Midbrain (tissue), 1 donor: ENCODE measurements around the gene LY9.
"Not testable (repeated sequence)": the region's sequence is repeated elsewhere in the genome, so short reads cannot be mapped to it uniquely, and the experiment has no call there.

Experiments
- DNase-seq: peaks from one replicate; lab custom pipeline; 2025; lab: John Stamatoyannopoulos, UW

The LY9 gene

DNA sequence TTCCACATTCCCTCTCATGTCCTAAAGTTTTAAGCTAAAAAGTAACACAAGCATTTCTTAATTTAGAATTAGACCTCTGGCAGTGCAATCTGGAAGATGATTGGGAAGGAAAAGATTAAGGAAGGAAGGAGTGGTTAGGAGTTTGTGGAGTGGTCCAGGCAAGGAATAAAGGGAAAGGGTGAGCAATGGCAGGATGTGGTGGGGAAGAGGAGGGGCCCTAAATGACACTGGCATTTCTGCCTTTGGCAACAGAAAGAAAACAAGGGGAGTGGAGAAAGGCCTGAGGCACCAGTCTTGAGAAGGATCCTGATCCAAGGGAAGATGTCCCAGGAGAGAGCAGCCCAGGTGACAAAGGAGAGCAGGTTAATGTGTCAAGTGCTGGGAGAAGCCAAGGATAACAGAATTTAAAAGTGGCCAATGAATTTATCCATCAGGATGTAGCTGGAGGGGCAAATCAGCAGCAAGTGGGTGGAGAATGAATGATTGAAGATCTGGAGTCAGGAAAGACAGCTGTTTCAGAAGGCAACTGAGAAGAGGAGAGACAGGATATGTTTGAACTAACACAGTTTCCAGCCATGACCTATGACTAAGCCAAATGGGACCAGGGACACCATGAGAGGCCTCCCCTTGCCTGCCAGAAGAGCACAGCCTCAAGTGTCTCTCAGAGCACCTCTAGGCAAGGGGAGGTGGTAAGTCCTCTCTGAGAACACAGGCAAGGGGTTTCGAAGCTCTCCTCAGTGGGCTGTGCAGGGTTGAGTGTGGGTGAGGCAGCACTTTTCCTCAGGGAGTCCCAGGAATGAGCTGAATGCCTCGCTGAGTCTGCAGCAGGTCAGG lies 20.9 kb upstream of the LY9 start:
- DNase-seq = no peak

DNA sequence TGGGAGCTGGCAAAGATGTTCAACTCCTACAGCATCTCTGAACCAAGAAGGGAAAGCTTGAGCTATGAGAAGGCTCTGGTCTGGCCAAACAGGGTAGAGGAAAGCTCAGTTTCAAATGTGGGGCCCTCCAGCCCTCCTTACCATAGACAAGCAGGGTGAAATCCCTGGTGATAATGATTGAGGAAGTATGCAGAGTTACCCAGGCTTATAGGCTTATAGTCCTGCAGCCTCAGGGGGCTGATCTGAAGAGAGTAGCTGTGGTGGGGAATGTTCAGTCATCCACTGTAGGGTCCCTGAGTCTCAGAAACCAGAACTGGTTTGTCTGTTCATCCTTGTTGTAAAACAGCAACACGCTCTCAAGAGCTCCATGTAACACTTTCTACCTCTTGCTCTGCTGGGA lies 19.8 kb upstream of the LY9 start:
- DNase-seq = no peak

DNA sequence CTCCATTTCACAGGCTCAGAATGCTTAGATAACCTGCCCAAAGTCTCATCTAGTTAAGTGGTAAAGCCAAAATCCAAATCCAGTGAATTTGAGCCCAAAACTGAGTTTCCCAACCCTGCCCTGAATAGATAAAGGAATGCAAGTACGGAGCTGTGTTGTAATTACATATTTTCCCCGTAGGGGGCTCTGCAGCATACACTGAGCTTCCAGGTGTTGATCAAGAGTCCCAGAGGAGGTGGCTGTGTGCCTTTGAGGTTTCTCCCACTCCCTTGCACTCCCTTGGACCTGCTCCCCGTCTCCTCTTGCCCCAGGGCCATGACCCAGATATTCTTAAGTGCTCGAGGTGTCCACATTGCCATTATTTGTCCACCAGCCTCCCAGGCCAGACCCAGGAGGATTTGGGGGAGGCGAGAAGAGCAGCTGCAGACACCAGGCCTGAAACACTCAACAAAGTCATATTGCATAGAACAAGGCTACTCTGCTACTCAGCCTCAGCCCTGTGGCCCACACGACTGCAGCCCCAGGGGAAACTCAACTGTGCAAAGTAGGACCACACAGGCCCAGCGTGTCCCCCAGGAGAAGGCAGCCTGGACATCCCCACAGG lies 18.4 kb upstream of the LY9 start:
- DNase-seq = no peak

DNA sequence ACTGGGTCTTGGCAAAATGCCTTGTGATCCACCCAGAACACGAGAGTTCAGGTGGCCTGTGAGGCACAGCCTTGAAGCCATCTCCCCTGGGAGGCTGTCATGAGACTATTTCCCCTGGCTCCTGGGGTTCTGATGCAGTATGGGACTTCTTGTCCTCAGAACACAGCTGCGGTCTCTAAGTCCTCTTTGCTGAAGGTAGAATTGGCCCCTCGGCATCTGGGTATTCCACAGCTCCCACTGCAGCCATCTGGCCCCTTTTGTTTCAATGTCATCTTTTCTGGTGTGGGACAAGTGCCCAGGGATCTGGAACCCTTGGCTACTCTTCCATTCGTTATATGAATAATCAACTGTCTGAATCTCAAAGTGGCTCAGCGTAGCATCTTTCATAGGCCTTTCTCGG lies 17.0 kb upstream of the LY9 start:
- DNase-seq = no peak

- no peak for DNase-seq
Observed at GRCh38 chr1:160779626-160780397, 16.2 kb upstream of the LY9 start.

- no peak for DNase-seq
Observed at GRCh38 chr1:160780398-160780755, 15.6 kb upstream of the LY9 start.

DNA sequence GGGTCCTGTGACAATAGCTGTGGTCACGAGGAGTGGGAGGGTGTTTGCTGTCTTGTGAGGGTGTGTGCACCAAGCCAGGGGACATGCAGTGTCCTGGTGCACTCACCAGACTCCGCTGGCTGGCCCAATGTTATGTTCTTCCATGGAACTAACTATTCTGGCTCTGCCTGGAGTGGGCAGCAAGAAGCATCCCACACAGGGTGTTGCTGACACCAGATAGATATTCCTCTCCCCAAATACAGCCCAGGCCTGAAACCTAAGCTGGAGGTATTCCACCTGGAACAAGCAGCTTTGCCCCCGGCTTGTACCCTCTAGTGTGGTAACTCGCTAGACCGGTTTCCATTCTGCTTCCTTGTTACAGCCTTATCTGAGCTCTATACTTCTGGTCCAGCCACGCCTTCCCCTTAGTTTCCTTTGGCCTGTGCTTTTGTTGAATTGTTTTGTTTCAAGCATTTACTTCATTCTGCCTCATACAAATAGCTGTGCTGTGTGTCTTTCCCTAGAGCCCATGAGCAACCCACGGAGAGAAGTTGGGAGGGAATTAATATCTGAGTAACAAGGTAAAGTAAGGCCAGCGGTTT lies 14.7 kb upstream of the LY9 start:
- DNase-seq = no peak

DNA sequence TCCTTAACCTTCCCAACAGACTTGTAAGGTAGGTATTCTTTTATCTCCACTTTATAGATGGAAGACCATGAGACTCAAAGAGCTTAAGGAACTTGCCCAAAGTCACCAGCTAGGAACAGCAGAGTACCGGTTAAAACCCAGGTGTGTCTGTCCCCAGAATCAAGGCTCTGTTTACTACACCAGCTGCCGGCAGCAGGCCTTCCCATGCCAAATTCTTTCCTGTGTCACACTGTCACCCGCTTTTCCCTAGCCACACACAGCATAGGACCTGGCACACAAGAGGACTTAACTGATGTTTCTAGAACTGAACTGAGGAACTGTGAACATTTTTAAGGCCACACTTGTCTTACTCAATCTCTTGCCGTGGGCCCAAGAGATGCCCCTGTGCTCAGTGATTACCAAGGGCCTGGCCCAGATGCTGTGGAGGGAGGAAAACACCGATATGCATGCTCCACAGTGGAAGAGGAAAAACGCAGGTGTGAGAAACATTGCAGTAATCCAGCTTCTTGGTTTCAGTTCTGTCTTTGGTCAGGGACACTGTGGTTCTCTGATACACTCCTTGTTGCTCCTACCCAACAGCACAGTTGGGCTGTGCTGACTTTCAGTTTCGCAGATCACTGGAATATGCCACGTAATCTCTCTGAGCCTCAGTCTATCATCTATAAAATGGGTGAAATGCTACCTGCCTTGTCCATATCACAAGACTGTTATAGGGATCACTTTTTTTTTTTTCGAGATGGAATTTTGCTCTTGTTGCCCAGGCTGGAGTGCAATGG lies 13.9 kb upstream of the LY9 start:
- DNase-seq = no peak

DNA sequence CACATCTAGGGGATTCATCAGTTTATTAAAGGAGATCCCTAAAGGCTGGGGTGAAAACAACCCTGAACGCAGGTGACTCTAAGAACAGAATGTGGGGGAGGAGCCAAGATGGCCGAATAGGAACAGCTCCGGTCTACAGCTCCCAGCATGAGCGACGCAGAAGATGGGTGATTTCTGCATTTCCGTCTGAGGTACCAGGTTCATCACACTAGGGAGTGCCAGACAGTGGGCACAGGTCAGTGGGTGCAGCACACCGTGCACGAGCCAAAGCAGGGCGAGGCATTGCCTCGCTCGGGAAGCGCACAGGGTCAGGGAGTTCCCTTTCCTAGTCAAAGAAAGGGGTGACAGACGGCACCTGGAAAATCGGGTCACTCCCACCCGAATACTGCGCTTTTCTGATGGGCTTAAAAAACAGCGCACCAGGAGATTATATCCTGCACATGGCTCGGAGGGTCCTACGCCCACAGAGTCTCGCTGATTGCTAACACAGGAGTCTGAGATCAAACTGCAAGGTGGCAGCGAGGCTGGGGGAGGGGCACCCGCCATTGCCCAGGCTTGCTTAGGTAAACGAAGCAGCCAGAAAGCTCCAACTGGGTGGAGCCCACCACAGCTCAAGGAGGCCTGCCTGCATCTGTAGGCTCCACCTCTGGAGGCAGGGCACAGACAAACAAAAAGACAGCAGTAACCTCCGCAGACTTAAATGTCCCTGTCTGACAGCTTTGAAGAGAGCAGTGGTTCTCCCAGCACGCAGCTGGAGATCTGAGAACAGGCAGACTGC lies 12.8 kb upstream of the LY9 start:
- not testable (repeated sequence) for DNase-seq

GRCh38 chr1:160789051-160789701 lies 6.8 kb upstream of the LY9 start:
- DNase-seq = no peak

GRCh38 chr1:160789702-160790611 lies 6.0 kb upstream of the LY9 start:
- DNase-seq = no peak

DNA sequence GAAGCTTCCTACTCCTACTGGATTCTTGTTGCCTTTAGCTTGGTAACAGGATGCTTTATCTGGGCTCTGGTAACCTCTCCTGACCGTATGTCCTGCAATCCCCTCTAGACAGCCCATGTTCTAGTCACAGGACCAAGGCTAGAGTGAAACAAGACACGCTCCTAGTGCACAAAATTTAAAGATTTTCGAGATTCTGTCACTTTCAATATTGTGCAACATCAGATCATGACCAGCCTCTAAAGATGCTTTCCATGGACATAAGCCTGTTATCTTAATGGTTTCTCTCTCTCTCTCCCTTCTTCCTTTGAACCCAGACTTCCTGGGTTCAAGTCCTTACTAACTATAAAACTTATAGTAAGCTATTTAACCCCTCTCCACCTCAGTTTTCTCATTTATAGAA lies 1.6 kb upstream of the LY9 start:
- DNase-seq = no peak

DNA sequence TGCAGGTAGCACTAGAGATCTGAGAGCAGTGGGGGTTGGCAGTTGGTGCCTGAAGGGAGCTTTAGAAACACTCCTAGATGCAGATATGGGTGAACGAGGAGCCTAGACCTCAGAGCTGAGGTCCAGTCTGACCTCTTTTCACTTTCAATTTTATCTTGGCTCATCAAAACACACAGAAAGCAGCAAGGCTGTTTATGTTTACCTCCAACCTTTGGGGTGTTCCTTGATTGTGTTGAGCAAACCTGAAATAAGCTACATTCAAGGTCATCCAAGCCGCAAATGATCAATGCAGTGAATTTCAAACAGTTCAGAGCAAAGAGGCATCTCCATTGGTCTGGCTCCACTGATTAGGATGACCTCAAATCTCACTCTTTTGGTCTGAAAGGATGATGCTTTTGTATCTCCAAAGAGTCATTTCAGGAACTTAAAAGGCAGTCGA lies 1.3 kb downstream of the LY9 start:
- no peak for DNase-seq

GRCh38 chr1:160797861-160798273 lies 1.9 kb downstream of the LY9 start:
- no peak for DNase-seq

DNA sequence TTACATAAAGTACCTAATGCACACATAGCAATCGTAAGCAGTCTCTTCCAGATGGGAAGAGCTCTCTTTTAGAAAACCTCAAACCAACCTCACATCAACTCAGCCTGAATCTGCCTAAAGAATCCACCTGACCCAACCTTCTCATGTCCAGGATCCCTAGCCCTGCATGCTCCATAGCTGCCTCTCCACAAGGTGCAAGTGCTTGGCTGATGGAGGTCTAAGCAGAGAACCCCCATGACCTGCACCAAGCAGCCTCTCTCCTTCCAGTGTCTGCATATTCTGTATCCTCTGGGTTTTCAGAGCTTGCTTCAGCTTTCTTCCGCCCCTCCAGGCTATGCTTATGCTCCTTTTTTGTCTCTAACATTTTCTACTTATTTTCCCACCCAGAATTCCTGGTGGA lies 2.5 kb downstream of the LY9 start:
- DNase-seq = no peak

GRCh38 chr1:160799641-160800040 lies 3.7 kb downstream of the LY9 start:
- no peak for DNase-seq

- DNase-seq = no peak
Observed at GRCh38 chr1:160800142-160800541, 4.2 kb downstream of the LY9 start.

GRCh38 chr1:160800645-160801408 lies 4.9 kb downstream of the LY9 start:
- no peak for DNase-seq
